LNCAP (cell line): ENCODE measurements around the gene RHBDD1.

Experiments used
- TF ChIP-seq, protein P1 (sequence below): fragments of 450-650 bp; IDR thresholded peaks from 2 replicates; pipeline ENCODE4 v1.5.1; 2017; ENCODE audit warnings: mild to moderate bottlenecking

RHBDD1 gene

DNA sequence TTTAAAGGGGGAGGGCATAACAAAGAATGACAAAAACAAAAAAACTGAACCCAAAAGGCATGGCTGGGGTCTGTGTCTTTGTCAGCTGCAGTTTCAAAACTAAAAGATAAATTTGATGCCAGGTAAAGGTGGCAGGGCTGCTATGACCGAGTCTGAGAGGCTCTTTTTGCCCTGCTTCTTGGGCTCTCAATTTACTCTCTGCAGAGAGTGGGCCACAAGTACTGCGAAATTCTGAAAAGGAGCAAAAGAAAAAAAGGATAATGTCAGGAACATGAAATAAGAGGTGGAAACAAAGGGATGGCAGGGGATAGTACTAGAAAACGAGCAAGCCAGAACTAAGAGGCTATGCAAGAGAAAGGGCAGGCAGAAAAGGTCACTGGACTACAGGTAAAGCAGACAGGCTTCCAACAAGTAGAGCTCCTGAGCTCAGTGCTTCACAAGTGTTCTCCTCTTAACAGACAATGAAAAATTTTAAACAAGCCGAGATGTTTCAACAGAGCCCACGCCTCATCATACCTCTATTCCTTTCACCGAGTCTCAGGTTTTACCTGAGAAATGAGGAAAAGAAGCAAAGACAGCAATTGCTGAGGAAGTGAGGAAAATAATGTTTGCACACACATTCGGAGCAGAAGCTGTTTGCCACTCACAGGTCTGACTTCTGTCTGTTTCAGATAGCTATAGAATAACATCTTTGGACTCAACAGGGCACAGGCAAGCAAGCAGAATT lies 43.5 kb upstream of the RHBDD1 start:
- TF ChIP-seq, protein P1, sequence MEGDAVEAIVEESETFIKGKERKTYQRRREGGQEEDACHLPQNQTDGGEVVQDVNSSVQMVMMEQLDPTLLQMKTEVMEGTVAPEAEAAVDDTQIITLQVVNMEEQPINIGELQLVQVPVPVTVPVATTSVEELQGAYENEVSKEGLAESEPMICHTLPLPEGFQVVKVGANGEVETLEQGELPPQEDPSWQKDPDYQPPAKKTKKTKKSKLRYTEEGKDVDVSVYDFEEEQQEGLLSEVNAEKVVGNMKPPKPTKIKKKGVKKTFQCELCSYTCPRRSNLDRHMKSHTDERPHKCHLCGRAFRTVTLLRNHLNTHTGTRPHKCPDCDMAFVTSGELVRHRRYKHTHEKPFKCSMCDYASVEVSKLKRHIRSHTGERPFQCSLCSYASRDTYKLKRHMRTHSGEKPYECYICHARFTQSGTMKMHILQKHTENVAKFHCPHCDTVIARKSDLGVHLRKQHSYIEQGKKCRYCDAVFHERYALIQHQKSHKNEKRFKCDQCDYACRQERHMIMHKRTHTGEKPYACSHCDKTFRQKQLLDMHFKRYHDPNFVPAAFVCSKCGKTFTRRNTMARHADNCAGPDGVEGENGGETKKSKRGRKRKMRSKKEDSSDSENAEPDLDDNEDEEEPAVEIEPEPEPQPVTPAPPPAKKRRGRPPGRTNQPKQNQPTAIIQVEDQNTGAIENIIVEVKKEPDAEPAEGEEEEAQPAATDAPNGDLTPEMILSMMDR = no peak

DNA sequence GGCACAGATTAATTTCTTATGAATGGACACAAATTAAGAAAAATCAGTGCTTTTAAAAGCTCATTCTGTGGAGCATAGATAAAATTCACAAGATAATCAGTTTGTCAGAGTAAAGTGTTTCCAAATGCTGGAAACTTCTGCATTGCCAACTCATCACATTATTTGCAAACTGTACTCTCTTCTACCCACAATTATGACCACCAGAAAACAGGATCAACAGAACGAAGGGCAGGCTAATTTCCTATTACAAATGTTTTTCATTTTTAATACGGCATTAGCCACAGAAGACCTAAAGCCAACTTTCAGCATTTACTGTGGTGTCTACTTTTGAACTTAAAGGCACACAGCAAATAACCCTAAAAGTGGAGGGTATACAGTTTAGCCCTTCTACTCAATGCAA lies 42.2 kb upstream of the RHBDD1 start:
- TF ChIP-seq, protein P1 = no peak

DNA sequence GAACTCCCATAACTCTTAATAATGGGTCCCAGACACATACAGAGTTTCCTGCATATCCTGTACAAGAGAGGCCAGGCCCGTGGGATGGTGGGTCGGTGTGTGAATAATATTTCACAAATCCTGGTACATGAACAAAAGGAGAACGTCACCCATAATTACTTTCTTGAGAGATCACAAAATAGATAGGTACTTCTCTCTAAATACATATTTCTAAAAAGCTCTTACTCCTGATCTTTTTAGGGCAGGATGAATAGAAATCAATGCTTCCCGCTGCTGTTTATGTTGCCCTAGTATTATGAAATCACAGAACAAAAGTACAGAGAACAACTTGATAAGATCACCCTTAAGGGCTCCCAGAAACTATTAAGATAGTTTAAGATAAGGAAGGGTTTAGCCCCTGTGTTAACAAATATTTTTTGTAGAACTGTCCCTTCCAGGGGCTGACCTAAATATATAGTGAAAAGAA lies 41.6 kb upstream of the RHBDD1 start:
- TF ChIP-seq, protein P1 = no peak

DNA sequence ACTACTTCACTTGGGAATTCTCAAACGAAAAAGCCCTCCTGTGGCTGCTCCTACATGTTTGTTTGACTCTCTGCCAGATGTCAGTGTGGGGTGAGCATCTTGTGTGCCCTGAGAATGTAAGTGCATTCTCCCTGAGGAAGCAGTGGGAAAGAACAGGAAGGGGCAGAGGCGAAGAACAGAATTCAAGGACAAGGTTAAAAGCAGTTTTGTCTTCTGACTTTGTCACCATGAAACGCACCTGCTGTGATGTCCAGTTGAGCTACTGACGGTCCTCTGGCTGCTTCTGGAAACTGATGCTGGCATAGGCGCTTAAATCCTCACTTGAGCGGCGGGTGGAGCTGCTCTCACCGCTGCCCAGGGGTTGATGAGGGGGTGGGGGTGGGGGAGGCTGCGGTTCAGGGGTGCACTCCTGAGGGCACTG lies 41.1 kb upstream of the RHBDD1 start:
- TF ChIP-seq, protein P1 = no peak

DNA sequence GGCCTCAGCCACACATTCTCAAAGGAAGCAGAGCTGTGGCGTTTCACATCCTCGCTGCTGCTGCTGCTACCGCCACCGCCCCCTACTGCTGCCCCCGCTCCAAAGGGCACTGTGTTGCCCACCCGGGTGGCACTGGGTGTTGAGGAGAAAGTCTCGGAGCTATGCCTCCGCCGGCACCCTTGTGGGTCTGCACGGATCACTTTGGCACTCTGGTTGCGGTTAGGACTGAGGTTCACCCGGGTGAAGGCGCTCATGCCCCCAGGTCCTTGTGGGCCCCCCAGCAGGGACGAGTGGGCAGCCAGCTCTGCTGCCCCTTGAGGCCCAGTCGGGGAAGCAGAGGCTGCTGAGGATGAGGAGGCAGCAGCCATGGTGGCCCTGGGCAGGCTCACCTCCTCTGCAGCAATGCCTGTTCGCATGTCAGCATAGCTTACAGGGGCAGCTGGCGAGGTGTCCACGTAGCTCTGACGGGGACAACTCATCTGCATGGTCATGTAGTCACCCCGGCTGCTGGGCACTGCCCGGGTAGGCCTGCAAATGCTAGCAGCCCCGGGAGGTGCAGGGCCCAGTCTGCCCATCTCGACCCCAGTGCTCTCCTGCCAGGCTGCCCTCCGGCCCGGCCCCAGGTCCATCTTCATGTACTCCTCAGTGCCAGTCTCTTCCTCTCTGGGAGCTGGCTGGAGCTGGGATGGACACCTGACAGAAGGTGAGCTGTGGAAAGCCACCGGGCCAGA lies 40.4 kb upstream of the RHBDD1 start:
- TF ChIP-seq, protein P1 = no peak

DNA sequence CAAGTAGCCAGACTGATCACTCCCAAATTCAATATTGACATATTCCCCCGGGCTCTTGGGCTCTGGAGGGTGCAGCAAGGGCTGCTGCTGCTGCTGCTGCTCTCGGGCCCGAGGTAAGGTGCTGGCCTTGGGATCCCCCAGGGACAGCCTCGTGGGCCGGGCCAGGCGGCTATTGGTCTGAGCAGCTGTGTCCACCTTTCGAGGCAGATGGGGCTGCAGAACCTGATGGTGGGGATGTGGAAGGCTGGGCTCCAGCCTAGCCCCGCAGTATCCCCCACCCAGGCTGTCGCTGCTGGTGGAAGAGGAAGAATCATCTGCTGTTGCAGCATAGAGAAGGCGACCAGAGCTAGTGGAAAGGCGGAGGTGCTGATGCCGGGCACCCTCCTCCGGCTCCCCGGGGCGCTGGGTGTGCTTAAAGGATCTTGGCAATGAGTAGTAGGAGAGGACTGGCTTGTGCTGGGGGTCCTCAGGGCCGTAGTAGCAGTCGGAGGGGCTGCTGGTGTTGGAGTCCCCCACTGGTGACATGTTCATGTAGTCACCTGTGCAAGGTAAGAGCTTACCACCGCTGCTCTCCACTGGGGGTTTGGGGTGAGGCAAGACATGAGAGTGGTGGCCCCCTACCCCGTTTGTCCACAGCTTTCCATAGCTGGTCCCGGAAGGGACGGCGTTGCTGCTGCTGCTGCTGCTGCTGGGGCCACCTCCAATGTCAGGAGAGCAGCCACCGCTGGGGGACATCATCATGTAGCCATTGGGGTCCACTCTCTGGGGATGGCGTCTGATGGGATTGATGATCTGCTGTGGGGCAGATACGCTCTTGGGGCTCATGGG lies 39.6 kb upstream of the RHBDD1 start:
- TF ChIP-seq, protein P1 = no peak

DNA sequence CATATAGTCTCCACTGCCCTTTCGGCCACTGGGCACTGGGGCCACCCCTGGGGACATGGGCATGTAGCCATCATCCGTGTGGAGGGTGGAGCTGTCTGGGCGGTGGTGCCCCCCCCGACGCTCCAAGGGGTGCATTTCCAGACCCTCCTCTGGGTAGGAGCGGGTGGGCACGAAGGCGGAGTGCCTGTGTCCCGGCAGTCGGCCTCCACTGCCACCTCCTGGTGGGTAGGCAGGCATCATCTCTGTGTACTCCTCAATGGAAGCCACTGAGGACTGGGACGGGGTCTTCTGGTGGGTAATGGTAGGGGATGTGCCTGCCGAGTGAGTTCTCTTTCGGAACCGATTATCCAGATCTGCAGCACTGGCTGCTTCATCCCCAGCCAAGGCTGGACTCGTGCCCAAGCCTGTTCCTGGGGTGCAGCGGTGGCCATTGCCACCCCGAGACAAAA lies 39.0 kb upstream of the RHBDD1 start:
- TF ChIP-seq, protein P1 = no peak
